Measurements from ENCODE around the gene ZSWIM7. TPM values are rescaled to one million over a fixed set of nuclear protein-coding genes. Genes with fewer than 3 reads are reported as not detected.

ZSWIM7 gene
- total RNA-seq, 1 experiment from 2014 or later: 41.3 TPM

- peaks cover 71% of the 10 kb centered on the region for H3K4me1 Mint-ChIP-seq
- ChIA-PET POLR2A (no interaction called here), CTCF (interaction anchor here (4.2 kb wide), 1 partner anchor 23 kb away, joined by 43 read pairs; the partner anchor contains the start of gene ADORA2B)
- no peak for ATAC-seq
- H3K36me3 Mint-ChIP-seq: peaks cover 2% of the 10 kb centered on the region; the same call in 1 of the 2 replicates
- H3K4me3 Mint-ChIP-seq: peak overlapping the region; percentile 4; the same call in 1 of the 2 replicates
- no peaks in the 10 kb centered on the region for H3K9me3 Mint-ChIP-seq
- no peak for DNase-seq (ENCODE audit: low spot score)
- H3K27ac Mint-ChIP-seq: peak overlapping the region; percentile 100
- TF ChIP-seq ZNF263 (CRISPR knock-in tag; IDR thresholded peaks at IDR 0.05; ENCODE audit: low read depth) (no peak), GRHL2 (CRISPR knock-in tag; IDR thresholded peaks at IDR 0.05; ENCODE audit: insufficient replicate concordance, severe bottlenecking) (no peak), RELA (CRISPR knock-in tag; IDR thresholded peaks at IDR 0.05; ENCODE audit: borderline replicate concordance) (no peak), CTCF (IDR thresholded peaks at IDR 0.05) (no peak), ATF1 (CRISPR knock-in tag; IDR thresholded peaks at IDR 0.05) (no peak), RORB (CRISPR knock-in tag; IDR thresholded peaks at IDR 0.05) (no peak), MLX (CRISPR knock-in tag; IDR thresholded peaks at IDR 0.05) (no peak), FOXP4 (CRISPR knock-in tag; IDR thresholded peaks at IDR 0.05) (no peak), NR3C1 (CRISPR knock-in tag; conservative IDR thresholded peaks at IDR 0.05; ENCODE audit: low read depth) (no peak), HMGXB4 (CRISPR knock-in tag; IDR thresholded peaks at IDR 0.05) (no peak), FOXJ3 (CRISPR knock-in tag; IDR thresholded peaks at IDR 0.05; ENCODE audit: borderline replicate concordance) (no peak), USF1 (CRISPR knock-in tag; IDR thresholded peaks at IDR 0.05) (no peak), ZNF423 (CRISPR knock-in tag; IDR thresholded peaks at IDR 0.05) (no peak), SMAD4 (CRISPR knock-in tag; IDR thresholded peaks at IDR 0.05) (no peak)
- H3K27me3 Mint-ChIP-seq (ENCODE audit: low read depth): no peaks in the 10 kb centered on the region
Observed at GRCh38 chr17:15967706-15968399, 31.7 kb downstream of the ZSWIM7 start.

- Mint-ChIP-seq H3K27ac (peak overlapping the region; percentile 100), H3K4me1 (peaks cover 69% of the 10 kb centered on the region), H3K36me3 (peaks cover 2% of the 10 kb centered on the region; the same call in 1 of the 2 replicates), H3K9me3 (no peaks in the 10 kb centered on the region), H3K4me3 (peak overlapping the region; percentile 65), H3K27me3 (ENCODE audit: low read depth) (no peaks in the 10 kb centered on the region)
- peak; percentile 47 for ATAC-seq
- POLR2A ChIA-PET: interaction anchor here (1.0 to 2.2 kb wide), 2 partner anchors 22 to 32 kb away, joined by 3 to 16 read pairs; partner anchors contain the start of genes ADORA2B, TTC19 and ZSWIM7
- CTCF ChIA-PET: interaction anchor here (0.8 to 4.2 kb wide), 4 partner anchors 14 to 32 kb away, joined by 3 to 43 read pairs (median 11); partner anchors contain the start of genes ADORA2B, TTC19 and ZSWIM7
- DNase-seq (ENCODE audit: low spot score): peak; percentile 66
- TF ChIP-seq CBFB (CRISPR knock-in tag; IDR thresholded peaks at IDR 0.05; ENCODE audit: low read depth) (no peak), ATF3 (CRISPR knock-in tag; conservative IDR thresholded peaks at IDR 0.05) (no peak), PRRX2 (CRISPR knock-in tag; IDR thresholded peaks at IDR 0.05) (no peak), ZNF512 (CRISPR knock-in tag; IDR thresholded peaks at IDR 0.05; ENCODE audit: borderline replicate concordance) (no peak), E2F5 (CRISPR knock-in tag; IDR thresholded peaks at IDR 0.05) (no peak), ETV6 (CRISPR knock-in tag; IDR thresholded peaks at IDR 0.05) (peak; percentile 63), KAT7 (CRISPR knock-in tag; IDR thresholded peaks at IDR 0.05; ENCODE audit: borderline replicate concordance) (no peak), ATF6 (CRISPR knock-in tag; IDR thresholded peaks at IDR 0.05) (no peak)
Observed at GRCh38 chr17:15966879-15967248, 32.6 kb downstream of the ZSWIM7 start.

Data from WTC11 (cell line).